Stimulated activated CD8-positive, alpha-beta memory T cell treated with anti-CD3 and anti-CD28 coated beads, Interleukin-12 subunit alpha, Interleukin-12 subunit beta, amount 100 ng/mL, for 24 hours (primary cell): ENCODE measurements around the gene PON1.

Source experiments
- DNase-seq: peaks from one replicate; pipeline ENCODE4 v3.0.0-alpha.2; 2020; ENCODE audit errors: extremely low read depth

The PON1 gene

DNA sequence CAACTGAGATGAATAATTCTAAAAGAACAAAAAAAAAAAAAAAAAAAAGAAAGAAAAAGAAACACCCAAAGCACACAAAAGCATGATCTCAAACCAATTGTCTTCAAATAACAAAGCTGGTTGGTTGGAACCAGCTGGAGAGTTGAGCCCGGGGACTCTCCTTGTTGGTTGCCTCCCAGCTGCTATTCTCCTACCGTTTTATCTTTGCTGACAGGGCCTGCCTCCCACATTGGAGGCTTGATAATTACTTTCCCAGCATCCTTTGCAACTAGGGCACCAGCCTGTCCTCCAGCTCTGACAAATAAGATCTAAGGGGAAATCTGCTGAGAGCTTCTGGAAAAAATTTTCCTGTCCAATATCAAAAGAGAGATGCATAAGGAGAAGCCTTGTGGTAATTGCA, 6.8 kb downstream of the PON1 start:
- no peak for DNase-seq

GRCh38 chr7:95316588-95316987, 7.7 kb downstream of the PON1 start:
- DNase-seq, result no peak

DNA sequence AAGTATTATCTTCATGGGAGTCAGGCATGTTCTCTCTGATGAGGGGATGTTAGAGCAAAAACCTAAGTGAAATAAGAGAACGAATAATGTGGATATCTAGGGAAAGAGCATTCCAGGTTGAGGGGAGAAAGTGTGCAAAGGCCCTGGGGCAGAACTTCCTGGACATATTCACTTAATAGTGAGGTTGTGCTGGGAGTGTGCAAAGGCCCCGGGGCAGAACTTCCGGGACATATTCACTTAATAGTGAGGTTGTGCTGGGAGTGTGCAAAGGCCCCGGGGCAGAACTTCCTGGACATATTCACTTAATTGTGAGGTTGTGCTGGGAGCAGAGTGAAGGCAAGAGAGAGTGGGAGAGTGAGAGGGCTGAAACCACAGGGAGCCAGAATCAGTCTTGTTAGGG, 11.8 kb downstream of the PON1 start:
- DNase-seq, result no peak

DNA sequence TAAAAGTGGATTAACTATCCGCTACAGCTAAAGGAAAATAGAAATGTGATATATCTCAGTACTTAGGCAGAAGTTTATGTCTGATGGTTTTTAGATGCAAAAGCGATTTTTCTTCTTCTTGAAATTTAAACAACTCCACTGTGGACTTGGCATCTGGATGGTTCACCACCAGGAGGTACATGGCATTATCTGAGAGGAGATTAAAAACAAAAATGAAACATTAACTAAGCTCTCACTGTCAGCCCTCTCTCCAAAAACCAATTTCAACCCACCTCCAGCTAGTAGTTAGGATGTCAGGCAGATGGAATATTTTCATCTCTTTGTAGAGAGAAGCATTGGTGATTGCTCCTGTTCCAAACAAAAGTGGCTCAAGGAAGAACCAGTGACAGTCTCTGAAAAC, 12.9 kb downstream of the PON1 start:
- no peak for DNase-seq

DNA sequence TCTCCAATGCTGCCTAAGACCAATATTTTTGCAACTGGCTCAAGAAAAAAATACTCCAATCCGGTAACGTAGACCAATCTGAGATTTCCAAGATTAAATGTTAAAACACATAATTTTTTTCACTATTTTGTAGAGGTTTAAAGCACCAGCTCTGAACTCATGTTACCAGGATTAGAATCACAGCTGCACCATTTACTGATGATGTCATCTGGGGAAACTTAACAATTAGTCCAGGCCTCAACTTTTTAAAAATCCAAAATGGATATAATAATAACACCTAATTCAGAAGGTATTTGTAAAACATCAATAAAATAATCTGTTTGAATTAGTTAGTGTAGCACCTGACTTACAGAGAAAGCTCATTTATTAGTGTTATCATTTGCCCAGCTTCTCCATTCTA, 14.4 kb downstream of the PON1 start:
- DNase-seq, result no peak

DNA sequence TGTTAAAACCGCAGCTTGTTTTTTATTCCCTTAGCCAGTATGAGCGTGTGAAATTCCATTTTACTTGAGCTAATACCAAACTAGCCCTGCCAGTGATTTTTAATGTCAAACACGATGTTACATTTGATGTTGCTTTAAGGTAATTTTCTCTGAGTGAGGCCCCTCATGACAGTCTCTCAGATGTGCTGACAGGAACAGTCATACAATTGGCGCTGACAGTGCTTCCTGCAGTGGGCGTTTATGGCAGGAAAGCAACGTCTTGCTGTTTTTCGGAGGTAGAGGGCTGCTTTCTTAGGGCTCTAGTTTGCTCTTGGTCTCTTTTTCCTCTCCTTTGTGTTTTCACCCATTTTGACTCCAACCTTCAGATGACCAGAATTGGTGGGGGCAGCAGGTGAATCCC, 19.3 kb downstream of the PON1 start:
- no peak for DNase-seq

GRCh38 chr7:95303013-95303905, 21.1 kb downstream of the PON1 start:
- no peak for DNase-seq

DNA sequence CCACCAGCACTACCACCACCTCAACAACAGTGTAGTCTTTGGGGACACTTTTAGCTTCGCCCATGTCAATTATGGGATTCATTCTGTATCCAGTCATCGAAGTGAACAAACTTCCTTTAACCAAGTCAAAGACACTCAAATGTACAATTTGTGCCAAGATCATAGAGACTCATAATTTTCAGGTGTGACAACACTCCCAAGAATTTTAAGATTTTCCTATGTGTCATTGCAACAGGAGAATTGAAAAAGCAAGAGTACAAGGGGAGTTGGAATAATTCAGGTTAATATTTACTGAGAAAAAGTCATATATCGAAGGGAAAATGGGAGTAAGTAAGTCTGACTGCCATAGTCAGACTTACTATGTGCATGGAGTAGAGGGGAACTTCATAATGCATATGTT, 26.2 kb downstream of the PON1 start:
- DNase-seq, result no peak

- DNase-seq, result no peak
Measured at GRCh38 chr7:95297041-95297440, 27.3 kb downstream of the PON1 start.

DNA sequence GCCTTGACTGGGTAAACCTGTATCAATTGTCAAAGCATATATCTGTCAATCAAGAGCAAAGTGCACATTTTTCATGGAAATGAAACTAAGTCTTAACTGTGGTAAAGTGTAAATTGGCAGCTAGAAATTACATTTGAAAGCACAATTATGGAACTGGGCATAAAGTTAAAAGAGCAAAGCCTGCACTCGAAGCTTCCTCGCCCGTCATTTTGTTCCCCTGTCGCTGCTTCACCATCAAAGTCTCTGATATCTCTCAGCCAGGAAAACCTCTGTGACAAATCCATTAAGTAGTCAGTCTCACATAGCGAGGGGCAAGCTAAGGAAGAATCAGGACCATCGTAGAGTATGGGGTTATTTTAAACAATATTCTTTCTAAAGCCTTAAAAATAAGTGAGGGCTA, 27.9 kb downstream of the PON1 start:
- DNase-seq, result no peak

GRCh38 chr7:95295397-95295796, 28.9 kb downstream of the PON1 start:
- DNase-seq, result no peak

GRCh38 chr7:95290166-95290830, 34.0 kb downstream of the PON1 start:
- DNase-seq, result no peak

GRCh38 chr7:95286096-95286495, 38.2 kb downstream of the PON1 start:
- DNase-seq, result no peak

DNA sequence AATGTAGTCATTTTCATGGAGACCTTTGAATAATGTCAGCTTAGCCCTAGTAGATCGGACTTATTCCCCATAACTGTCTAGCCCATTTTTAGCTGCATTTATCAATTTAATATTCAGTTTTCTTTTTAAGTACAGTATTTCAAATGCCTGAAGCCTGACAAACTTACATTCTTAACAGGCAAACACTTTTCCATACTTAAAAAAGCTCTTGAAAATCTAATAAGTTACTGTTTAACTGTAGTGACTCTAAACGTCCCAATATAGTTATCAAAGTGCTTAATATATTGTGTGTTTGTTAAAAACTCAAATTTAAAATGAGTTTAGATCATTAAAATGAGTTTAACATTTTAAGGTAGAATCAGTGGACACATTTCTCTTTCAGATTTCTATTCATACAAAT, 44.9 kb downstream of the PON1 start:
- DNase-seq, result no peak

DNA sequence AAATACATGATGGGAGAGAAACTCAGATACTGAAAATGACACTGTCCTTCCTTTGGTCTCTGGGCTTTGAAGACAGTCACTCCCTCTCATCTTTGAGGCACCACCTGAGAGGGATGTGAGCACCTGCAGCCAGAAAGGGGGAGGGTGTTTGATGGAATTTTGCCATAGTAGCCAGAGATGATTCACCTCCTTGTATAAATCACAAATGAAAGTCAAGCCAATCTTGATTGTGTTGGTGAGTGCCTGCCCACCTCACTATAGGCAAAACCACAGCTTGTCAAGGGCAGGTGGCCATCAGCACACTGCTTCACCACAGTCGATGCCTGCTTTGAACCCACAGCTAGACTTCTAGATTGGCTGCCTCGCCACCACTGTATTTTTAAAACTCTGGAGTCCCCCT, 48.2 kb downstream of the PON1 start:
- no peak for DNase-seq

DNA sequence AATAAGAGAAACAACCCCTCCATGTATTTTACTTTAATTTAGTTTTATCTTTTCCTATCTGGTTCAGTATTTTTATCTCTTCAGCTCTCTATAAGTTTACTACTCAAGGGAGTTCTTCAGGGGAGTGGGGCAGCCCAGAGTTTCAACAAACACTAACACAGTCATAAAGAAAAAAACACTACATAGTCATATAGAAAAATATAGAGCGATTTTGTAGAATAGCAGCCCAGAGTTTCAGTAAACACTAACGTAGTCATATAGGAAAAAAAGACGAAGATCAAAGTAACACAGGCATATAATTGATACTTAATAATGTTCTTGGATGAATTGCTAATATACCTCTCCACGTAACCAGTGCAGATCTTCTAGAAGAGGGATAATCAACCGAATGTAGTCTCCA, 54.7 kb downstream of the PON1 start:
- DNase-seq, result no peak

- DNase-seq, result no peak
Measured at GRCh38 chr7:95267754-95268153, 56.6 kb downstream of the PON1 start.

DNA sequence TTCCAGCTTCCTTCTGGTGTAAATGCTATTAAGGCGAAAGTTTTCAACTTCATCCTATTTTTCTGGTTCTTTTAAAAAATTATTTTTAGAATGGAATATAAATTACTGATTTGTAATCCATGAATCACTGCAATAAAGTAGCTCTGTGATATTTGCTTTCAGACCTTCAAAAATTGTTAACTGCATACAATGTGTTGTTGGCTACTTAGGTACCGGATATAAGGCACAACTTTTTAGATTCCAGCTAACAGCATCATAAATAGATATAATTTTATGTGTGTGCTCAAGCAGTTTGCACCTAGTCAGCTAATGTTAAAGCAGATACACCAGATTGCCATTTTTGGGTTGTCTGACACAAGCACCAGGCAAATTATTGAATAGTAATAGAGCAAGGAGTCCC, 58.7 kb downstream of the PON1 start:
- no peak for DNase-seq

DNA sequence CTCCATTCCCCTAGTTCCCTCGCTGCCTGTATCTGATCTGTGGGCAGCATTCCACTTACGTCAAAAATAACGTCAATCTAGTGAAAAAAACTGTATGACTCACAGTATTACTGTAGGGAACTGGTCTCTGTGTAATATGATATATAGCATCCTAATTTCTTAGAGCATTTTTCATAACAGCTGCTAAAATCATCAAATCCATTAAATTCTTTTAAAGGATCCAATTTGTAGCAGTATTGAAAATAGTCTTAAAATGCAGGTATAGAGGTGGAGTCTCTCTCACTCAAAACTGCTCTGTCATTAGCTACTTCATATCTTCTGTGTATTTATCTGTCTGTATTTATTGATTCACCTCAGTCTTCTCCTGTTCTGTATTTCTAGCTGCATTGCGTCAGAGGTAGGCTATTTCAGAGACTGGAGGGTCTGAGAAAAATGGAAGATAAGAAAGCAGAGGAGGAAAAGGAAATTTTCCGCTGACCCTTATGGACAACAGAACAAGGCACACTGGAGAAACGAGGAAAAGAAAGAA, 59.9 kb downstream of the PON1 start:
- DNase-seq, result no peak

DNA sequence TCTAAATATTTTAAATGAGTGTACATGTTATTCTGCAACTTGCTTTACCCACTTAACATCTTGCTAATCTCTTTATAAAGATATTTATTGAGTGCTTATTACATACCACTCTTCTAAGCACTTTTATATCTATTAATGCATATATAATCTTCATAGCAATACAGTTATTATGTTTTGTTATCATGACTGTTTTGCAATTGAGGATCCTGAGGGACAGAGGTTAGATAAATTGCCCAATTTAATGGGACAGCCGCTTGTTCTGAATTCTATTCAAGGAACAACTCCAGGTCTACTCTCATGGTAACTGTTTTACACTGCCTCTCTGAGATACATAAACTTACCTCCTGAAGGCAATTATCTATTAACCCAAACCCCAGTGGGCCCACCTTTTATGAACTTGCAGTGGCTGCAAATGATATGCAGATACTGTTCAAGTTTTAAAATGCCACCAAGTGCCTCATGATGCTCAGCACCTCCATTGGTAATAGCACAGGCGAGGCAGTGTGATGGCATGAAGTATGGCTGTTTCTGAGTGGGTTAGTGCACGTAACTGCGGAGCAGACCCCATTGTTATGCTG, 60.5 kb downstream of the PON1 start:
- DNase-seq, result no peak

DNA sequence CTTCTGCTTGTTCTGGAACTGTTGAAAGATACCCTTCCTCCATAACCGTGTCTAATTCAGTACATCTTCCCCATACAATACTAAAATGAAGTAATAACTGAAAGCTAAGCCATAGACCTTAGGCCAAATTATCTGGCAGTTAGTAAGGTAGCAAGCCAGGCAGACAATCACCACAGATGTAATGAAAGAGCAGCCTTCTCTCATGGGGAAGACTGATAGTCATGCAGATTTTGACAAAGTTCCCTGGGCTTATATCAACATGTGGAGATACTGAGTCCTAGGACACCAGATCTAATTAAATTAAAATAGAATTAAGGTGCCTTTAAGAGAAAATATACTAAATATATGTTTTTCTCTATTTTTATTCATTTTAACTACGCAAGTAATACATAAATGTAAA, 61.5 kb downstream of the PON1 start:
- no peak for DNase-seq

- no peak for DNase-seq
Measured at GRCh38 chr7:95261895-95262415, 62.4 kb downstream of the PON1 start.

DNA sequence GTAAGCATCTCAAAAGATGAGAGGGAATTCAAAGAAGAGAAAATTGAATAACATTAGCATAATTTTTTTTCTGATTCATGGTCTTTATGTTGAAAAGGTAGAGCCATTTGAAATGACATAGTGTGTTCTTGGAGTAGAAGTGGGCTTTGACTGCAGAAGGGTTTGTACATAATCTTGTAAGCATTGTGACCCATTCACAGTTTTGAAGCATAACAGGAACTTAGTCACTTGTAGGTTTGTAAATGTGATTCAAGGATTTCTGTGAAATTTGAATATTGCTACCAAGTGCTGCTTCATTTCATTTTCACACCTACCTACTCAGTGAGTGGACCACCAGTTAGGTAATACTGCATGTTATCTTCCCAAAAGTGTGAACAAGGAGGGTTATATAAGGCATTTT, 68.6 kb downstream of the PON1 start:
- no peak for DNase-seq
